ENCODE results near the gene STARD5. TPM values are rescaled to one million over a fixed set of nuclear protein-coding genes. Genes with fewer than 3 reads are reported as not detected.

The STARD5 gene
- total RNA-seq, 1 experiment from 2014 or later, result 2.3 TPM

DNA sequence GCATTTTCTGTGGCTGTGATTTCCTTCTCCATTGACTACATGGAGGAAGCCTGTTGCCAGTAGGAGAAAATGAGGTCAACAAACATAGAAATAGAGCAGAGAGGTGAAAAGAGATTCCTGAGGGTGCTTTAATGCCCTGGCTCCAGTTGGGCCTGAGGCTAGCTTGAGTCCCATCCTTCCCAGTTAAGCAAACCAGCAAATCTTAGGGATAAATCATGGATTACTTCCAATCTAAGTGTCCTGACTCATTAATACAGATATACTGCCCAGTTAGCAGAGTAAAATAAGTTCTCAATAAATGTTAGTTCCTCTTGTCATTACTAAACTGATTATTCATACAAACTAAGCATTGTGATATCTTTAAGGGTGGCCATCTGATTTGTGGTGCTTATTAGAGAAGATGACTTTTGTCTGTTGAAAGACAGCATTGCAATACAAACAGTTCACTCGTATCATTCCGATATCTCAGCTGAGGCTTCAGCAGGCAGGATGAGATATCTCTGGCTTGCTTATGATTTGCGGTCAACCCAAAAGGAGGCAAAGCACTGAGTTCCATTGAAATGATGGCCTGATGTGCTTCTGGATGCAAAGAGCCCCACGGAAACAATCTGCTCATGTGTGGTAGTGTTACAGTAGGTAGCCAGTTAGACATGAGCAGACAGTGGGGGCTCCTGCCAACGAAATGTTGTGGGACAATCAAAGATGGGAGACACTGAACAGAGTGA is 6.6 kb upstream of the STARD5 start:
- H3K4ac ChIP-seq (ENCODE audit: low read depth, low read length), result no peak overlapping the region
- no peak overlapping the region for H2AFZ ChIP-seq (ENCODE audit: low read length)
- DNase-seq, result no peak
- no peak overlapping the region for H3K4me2 ChIP-seq (ENCODE audit: insufficient read depth, insufficient read length, low read length)
- H4K5ac ChIP-seq (ENCODE audit: insufficient read length, low read depth, low read length), result no peak overlapping the region
- no peaks in the 10 kb centered on the region for H3K79me2 ChIP-seq (ENCODE audit: insufficient read depth, low read length)
- no peak overlapping the region for H3K9ac ChIP-seq (ENCODE audit: extremely low read depth, insufficient read length, low read length)
- no peak overlapping the region for H3K14ac ChIP-seq (ENCODE audit: insufficient read depth, low read length)
- no peaks in the 10 kb centered on the region for H3K9me3 ChIP-seq (ENCODE audit: control insufficient read depth, low read depth, low read length)
- H2BK120ac ChIP-seq (ENCODE audit: low read depth, low read length, poor library complexity, severe bottlenecking), result no peak overlapping the region
- no peak overlapping the region for H4K8ac ChIP-seq (replicated peaks; ENCODE audit: insufficient read length, low read depth, low read length)
- TF ChIP-seq, protein P1, sequence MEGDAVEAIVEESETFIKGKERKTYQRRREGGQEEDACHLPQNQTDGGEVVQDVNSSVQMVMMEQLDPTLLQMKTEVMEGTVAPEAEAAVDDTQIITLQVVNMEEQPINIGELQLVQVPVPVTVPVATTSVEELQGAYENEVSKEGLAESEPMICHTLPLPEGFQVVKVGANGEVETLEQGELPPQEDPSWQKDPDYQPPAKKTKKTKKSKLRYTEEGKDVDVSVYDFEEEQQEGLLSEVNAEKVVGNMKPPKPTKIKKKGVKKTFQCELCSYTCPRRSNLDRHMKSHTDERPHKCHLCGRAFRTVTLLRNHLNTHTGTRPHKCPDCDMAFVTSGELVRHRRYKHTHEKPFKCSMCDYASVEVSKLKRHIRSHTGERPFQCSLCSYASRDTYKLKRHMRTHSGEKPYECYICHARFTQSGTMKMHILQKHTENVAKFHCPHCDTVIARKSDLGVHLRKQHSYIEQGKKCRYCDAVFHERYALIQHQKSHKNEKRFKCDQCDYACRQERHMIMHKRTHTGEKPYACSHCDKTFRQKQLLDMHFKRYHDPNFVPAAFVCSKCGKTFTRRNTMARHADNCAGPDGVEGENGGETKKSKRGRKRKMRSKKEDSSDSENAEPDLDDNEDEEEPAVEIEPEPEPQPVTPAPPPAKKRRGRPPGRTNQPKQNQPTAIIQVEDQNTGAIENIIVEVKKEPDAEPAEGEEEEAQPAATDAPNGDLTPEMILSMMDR (conservative IDR thresholded peaks at IDR 0.05), result no peak
- no peak overlapping the region for H3K23ac ChIP-seq (ENCODE audit: insufficient read length, low read depth, low read length)
- WGBS (ENCODE audit: extremely low coverage, insufficient read length, low lambda C conversion rate), result no CpG with 5 or more reads among the region's 5 CpGs
- no peaks in the 10 kb centered on the region for H3K27me3 ChIP-seq (ENCODE audit: insufficient read depth, low read length)
- no peak overlapping the region for H3K27ac ChIP-seq (ENCODE audit: insufficient read length, low read depth, low read length)
- H3K18ac ChIP-seq (ENCODE audit: insufficient read length, low read depth, low read length), result no peak overlapping the region
- no peak overlapping the region for H2BK5ac ChIP-seq (ENCODE audit: insufficient read length, low read length)
- no peak overlapping the region for H3K27ac Mint-ChIP-seq
- H3K36me3 Mint-ChIP-seq (ENCODE audit: insufficient read depth in 1 of 3, low read depth in 3 of 3), result no peaks in the 10 kb centered on the region
- H2AK5ac ChIP-seq (ENCODE audit: insufficient read length, low read length), result no peak overlapping the region
- H2BK12ac ChIP-seq (ENCODE audit: insufficient read length, low read depth, low read length), result no peak overlapping the region
- H2BK20ac ChIP-seq (ENCODE audit: low read depth, low read length, poor library complexity, severe bottlenecking), result no peak overlapping the region
- H3K9me3 Mint-ChIP-seq, result no peaks in the 10 kb centered on the region
- H4K20me1 ChIP-seq (ENCODE audit: control insufficient read depth, insufficient read depth, insufficient read length), result no peaks in the 10 kb centered on the region
- H3K4me3 Mint-ChIP-seq, result no peak overlapping the region
- H3K56ac ChIP-seq (ENCODE audit: insufficient read length, low read depth, low read length), result no peak overlapping the region
- no peaks in the 10 kb centered on the region for H3K4me1 Mint-ChIP-seq
- no peaks in the 10 kb centered on the region for H3K23me2 ChIP-seq (ENCODE audit: insufficient read length, low read depth, low read length, poor library complexity, severe bottlenecking)
- no peaks in the 10 kb centered on the region for H3K4me1 ChIP-seq (ENCODE audit: insufficient read depth, low read length)
- H3K79me1 ChIP-seq (ENCODE audit: insufficient read depth, low read depth, low read length, poor library complexity, severe bottlenecking), result no peaks in the 10 kb centered on the region
- H3T11ph ChIP-seq (ENCODE audit: low read length), result no peak overlapping the region
- no peak overlapping the region for H4K91ac ChIP-seq (ENCODE audit: insufficient read length, low read depth, low read length)
- no peaks in the 10 kb centered on the region for H3K27me3 Mint-ChIP-seq (ENCODE audit: low read depth)
- no peak overlapping the region for H2BK15ac ChIP-seq (ENCODE audit: low read depth, low read length)
